Measurements from ENCODE around the gene OPN1MW.
"Not testable (repeated sequence)": the region's sequence is repeated elsewhere in the genome, so short reads cannot be mapped to it uniquely, and the experiment has no call there.

Gene OPN1MW

DNA sequence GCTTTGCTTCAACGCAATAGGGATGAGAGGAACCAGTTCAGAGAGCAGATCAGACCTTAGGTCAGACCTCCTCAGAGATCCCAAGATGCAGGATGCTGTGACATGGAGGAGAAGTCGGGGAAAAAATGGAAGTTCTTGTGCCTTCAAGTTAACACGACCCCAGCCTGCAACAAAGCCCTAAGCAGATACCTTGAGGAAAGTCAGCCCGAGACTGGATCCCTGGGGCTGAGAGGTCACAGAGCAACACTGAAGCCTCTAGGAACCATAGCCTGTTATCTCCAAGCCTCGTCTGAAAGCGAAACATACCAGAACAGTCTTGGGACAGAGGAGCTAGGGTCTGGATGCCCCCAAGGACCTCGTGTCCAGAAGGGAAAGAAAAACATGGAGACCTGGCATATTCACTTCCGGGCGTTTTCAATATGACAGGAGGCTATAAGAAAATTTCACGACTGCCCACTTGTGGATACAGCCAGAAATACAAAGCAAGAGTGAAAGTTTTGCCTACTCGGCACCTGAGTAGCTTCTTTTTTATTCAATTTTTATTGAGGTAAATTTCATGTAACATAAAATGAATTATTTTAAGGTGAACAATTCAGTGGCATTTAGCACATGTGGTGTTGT is 56.7 kb downstream of the OPN1MW start:
- H3K27ac Mint-ChIP-seq; H3K27me3 Mint-ChIP-seq; H3K4me1 Mint-ChIP-seq; H3K9me3 Mint-ChIP-seq; ATAC-seq (ENCODE audit: low read depth); H3K4me3 Mint-ChIP-seq; DNase-seq (ENCODE audit: low spot score in 2 of 2); H3K36me3 Mint-ChIP-seq: not testable (repeated sequence)

GRCh38 chrX:154239982-154240503 is 57.6 kb downstream of the OPN1MW start:
- ATAC-seq (ENCODE audit: low read depth); H3K27me3 Mint-ChIP-seq; H3K4me3 Mint-ChIP-seq; H3K9me3 Mint-ChIP-seq; H3K36me3 Mint-ChIP-seq; H3K27ac Mint-ChIP-seq; H3K4me1 Mint-ChIP-seq; DNase-seq (ENCODE audit: low spot score in 2 of 2): not testable (repeated sequence)

Measured in memory B cell (primary cell).